ENCODE results near the gene PRICKLE1.

DNA sequence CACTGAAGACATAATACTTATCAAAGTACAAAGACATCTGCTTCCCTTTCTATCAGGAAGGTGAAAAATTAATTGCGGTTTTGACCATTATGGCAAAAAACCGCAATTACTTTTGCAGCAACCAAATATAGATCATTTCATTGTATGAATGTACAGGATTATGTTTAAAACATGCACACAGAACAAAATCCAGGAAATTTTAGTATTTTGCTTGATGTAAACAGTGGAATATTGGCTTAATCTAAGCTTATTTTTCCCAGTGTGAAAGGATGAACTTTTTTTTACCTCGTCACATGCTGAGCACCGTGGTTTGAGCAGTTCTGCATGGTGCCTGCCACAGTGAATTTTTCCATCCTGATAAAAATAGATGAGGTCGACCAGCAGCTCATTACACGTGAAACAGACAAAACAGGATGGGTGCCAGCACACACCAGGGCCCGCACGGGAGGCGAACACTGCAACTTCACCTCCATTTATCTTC is 121.2 kb downstream of the PRICKLE1 start:
- TF ChIP-seq GATA3 (IDR thresholded peaks at IDR 0.05; ENCODE audit: low read depth, low read length) (no peak), GATA2 (IDR thresholded peaks at IDR 0.05; ENCODE audit: low read depth, low read length) (no peak)

All from SH-SY5Y (cell line).